HepG2 (cell line): ENCODE results near the gene LHX5.

Experiments used
- CBFB ChIP-seq: sonication (generic); formaldehyde crosslinking; IDR thresholded peaks from 2 replicates; pipeline ENCODE4 v1.4.0; 2020; ENCODE audit warnings: missing genetic modification reagents
- CTCF ChIP-seq: sonication (generic); formaldehyde crosslinking; IDR thresholded peaks from 2 replicates; pipeline ENCODE4 v1.5.0; 2020; ENCODE audit warnings: mild to moderate bottlenecking, missing genetic modification reagents, moderate library complexity
- ELK4 ChIP-seq: sonication (generic); formaldehyde crosslinking; IDR thresholded peaks from 2 replicates; pipeline ENCODE4 v1.9.0; 2021; ENCODE audit warnings: missing genetic modification reagents, borderline replicate concordance
- ESRRA ChIP-seq: sonication (generic); formaldehyde crosslinking; IDR thresholded peaks from 2 replicates; pipeline ENCODE4 v1.5.1; 2020; ENCODE audit warnings: mild to moderate bottlenecking, low read depth, missing genetic modification reagents
- EZH2 ChIP-seq: conservative IDR thresholded peaks from 2 replicates; pipeline ENCODE4 v1.6.1; 2012; ENCODE audit warnings: mild to moderate bottlenecking, low read depth, low read length, moderate library complexity
- HMGXB4 ChIP-seq, 2 experiments: sonication (generic) in 1 of 2; formaldehyde crosslinking in 1 of 2; IDR thresholded peaks; 2 replicates each; pipeline versions ENCODE4 v1.4.0 to v1.6.1; 2018 to 2020; ENCODE audit warnings: missing genetic modification reagents in 2 of 2, borderline replicate concordance in 1 of 2, low read depth in 1 of 2, mild to moderate bottlenecking in 1 of 2, missing biosample characterization in 1 of 2
- NR2C2 ChIP-seq: sonication (generic); formaldehyde crosslinking; IDR thresholded peaks from 2 replicates; pipeline ENCODE4 v1.4.0; 2020; ENCODE audit warnings: missing genetic modification reagents, mild to moderate bottlenecking, moderate library complexity, borderline replicate concordance
- TBL1XR1 ChIP-seq: fragments of 150-350 bp; IDR thresholded peaks from 2 replicates; pipeline ENCODE4 v1.6.1; 2014; ENCODE audit warnings: borderline replicate concordance, low read length; ENCODE audit not compliant: partially characterized antibody
- ZNF138 ChIP-seq: sonication (generic); formaldehyde crosslinking; IDR thresholded peaks from 2 replicates; pipeline ENCODE4 v1.5.0; 2020; ENCODE audit warnings: mild to moderate bottlenecking, low read depth, missing genetic modification reagents
- ZNF550 ChIP-seq: sonication (generic); formaldehyde crosslinking; IDR thresholded peaks from 2 replicates; pipeline ENCODE4 v1.4.0; 2020; ENCODE audit warnings: mild to moderate bottlenecking, missing genetic modification reagents, borderline replicate concordance
- ZSCAN31 ChIP-seq: sonication (generic); formaldehyde crosslinking; IDR thresholded peaks from 2 replicates; pipeline ENCODE4 v1.5.0; 2020; ENCODE audit warnings: low read depth, mild to moderate bottlenecking, missing genetic modification reagents

- TF ChIP-seq NR2C2 (no peak), CBFB (CRISPR knock-in tag) (no peak), CTCF (CRISPR knock-in tag) (no peak), ZSCAN31 (CRISPR knock-in tag) (no peak), EZH2 (no peak), ZNF138 (CRISPR knock-in tag) (no peak), TBL1XR1 (no peak), ELK4 (CRISPR knock-in tag) (no peak), ESRRA (CRISPR knock-in tag) (no peak), HMGXB4 (CRISPR knock-in tag; IDR thresholded peaks at IDR 0.05; ENCODE audit: borderline replicate concordance in 1 of 2, low read depth in 1 of 2) (no peak), ZNF550 (CRISPR knock-in tag) (no peak)
These were observed 26.0 kb upstream of the LHX5 start for GRCh38 chr12:113497693-113498092.
